Measurements from ENCODE around the gene CGGBP1.

The CGGBP1 gene, protein sequence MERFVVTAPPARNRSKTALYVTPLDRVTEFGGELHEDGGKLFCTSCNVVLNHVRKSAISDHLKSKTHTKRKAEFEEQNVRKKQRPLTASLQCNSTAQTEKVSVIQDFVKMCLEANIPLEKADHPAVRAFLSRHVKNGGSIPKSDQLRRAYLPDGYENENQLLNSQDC

DNA sequence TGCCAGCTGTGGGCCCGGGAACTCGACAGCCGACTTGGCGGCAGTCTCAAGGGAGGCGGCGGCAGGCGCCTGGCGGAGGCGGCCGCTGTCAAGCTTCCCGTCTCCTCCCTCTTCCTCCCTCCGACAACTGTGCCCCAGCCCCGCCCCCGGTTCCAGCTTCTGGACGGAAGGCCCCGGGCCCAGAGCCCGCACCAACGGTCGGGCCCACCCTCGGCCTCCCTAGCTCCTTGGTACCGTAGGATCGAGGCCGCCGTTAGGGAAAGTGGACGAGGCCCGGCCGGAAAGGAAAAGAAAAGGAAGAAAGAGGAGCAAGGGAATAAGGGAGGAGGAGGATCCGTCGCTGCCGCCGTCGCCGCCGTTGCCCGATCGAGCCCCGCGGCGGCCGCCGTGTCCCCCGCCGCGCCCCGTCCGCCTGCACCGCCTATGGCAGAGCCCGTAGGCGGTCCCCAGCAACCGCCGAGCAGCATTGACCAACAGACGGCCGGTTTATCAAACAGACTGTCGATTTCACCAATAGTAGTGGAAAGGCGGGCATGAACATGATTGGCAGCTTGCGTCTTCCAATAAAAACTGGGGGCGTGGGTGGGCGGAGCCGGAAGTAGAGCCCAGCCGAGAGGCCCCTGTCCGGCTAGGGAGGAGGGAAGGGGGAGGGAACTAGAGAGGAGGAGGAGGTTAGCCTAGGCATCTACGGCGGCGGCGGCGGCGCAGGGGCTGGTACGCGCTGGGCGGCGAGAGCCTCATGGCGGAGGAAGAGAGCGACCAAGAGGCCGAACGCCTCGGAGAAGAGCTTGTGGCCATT lies at the start of gene CGGBP1, which contains the start of gene ZNF654:
Gene CGGBP1 (minus strand): TSS at position 425 of the 799 bp plus-strand sequence. CDS start 3,029 bp downstream, outside the sequence.
Gene ZNF654 (plus strand): TSS at position 675 of the 799 bp plus-strand sequence. CDS start 65 bp downstream, at position 740.
- peak; percentile 98 for DNase-seq

DNA sequence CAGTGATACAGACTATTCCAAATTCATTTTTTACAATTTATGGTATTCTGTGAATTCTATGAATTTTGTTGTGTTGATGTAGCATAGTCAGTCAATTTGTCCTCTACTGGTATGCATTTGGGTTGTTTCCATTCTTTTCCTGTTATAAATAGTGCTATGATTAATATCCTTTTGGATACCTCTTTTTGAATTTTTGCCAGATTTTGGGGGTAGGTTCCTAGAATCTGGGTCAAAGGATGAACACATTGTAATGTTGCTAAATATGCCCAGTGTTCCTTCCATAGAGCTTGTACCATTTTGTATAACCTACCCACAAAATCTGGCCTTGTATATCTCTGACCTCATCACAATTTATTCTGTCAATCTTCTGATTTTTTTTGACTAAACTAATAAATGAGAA lies 46.5 kb upstream of the CGGBP1 start:
- no peak for DNase-seq

DNA sequence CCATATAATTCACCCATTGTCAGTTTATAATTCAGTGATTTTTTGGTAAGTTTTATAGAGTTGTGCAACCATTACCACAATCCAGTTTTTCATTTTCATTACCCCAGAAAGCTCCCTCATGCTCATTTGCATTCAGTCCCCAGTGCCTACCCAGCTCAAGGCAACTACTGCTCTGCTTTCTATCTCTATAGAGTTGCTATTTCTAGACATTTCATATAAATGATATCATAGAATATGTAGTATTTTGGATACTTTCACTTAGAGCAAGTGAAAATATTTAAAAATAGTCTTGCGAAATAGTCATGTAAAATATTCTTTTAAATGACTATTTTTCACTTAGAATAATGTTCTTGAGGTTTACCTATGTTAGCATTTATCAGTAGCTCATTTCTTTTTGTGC lies 42.3 kb upstream of the CGGBP1 start:
- DNase-seq, result no peak

DNA sequence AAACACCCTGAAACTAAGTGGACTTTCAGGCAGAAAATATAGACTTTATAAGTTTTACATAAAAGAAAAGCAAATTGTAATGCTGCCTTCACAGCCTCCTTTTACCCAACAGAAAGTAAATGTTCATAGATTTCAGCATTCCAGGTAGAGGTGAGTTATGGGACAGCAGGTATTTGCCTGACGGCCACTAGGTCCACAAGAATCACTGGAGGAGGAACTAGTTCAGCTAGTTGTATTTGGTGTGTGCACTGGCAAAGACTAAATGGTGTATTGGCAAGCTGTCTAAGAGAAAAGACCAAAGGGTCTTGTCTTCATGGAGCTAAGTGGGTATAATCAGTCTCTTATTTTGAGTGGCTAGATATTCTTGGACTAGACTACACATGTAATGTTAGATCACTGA lies 34.5 kb upstream of the CGGBP1 start:
- DNase-seq, result no peak

DNA sequence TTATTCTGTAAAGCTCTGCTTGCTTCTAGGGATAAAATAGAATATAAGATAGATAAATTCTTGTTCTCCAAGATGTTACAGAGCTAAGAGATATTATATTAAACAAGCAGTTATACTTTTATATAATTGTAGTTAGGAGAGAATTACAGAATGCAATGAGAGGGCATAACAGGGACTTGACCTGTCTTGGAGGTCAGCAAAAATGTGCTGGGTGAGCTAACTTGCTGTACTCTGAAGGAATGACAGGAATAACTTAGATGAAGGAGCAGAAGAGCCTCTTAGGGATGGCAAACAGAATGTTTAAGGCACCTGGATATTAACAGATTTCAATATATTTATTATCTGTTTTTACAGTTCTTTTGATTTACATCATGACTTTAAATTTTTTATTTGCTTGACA lies 33.5 kb upstream of the CGGBP1 start:
- no peak for DNase-seq

DNA sequence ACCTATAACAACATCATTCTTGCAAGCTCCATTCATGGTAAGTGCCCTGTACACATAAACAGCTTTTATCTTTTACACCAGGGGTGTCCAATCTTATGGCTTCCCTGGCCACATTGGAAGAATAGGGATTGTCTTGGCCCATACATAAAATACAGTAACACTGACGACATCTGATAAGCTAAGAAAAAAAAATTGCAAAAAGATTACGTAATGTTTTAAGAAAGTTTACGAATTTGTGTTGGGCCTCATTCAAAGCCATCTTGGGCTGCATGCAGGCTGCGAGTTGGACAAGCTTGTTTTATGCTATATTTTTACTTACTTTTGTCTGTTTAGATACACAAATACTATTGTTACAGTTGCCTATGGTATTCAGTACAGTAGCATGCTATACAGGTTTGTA lies 31.9 kb upstream of the CGGBP1 start:
- no peak for DNase-seq

DNA sequence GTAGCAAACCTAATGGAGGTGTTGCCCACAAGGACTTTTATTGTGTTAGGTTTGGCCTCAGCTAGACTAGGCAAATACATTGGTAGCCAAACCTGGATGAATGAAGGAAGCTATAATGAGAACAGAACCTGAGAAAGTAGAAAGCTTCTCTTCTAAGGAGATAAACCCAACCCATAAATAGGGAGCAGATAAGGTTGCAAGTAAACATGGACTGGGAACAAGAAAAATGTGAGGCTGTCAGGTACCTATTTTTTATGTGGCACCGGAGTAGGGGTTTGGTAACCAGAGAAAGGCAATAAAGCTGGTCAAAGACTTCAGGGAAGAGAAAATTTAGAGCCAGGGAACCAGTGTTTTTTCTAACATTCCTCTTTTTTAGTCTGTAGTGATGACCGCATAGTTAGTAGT lies 25.3 kb upstream of the CGGBP1 start:
- DNase-seq, result no peak

DNA sequence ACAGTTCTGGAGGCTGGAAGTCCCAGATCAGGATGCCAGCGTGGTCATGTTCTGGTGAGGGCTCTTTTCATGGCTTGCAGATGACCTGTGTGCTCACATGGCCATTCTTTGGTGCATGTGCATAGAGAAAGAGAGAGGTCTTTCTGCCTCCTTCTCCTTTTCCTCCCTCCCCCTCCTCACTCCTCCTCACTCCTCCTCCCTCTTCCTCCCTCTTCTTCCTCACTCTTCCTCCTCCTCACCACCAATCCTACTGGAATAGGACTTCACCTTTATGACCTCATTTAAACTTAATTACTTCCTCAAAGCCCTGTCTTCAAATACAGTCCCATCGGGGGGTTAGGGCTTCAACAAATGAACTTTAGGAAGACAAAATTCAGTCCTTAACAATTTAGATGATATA lies 24.0 kb upstream of the CGGBP1 start:
- no peak for DNase-seq

DNA sequence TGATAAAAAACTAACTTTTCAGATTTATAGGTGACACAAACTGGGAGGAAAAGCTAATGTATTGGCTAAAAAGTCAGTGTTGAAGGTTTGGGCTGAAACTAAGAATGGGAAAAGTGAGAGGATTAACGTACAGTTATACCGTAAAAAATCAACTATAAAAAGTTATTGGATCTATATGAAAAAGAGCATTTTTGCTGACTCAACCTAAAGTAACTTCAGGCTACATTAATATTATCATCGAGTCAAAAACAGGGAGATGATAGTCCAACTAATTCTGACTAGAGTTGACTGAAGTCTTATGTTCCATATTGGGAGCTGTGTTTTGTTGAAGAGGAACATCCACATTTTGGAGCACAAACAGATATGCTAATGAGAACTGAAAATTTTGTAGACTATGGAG lies 20.1 kb upstream of the CGGBP1 start:
- no peak for DNase-seq

DNA sequence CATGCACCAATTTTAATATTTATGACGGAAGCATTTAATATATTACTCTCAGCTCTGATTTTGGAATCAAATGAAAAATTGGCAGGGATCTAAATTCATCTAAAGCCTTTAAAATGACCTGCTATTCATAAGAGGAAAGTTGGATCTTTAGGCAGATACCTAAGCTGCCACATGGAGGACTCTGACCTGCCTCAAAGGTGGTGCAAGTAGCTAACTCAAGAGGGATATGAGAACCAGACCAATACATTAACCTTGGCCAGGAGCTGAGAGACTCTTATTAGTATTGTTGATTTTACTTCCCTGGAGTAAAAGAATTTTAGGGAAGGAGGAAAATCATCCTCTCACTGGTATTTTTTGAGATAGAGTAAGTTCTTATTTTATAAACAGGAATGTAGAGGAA lies 17.9 kb upstream of the CGGBP1 start:
- DNase-seq, result no peak

DNA sequence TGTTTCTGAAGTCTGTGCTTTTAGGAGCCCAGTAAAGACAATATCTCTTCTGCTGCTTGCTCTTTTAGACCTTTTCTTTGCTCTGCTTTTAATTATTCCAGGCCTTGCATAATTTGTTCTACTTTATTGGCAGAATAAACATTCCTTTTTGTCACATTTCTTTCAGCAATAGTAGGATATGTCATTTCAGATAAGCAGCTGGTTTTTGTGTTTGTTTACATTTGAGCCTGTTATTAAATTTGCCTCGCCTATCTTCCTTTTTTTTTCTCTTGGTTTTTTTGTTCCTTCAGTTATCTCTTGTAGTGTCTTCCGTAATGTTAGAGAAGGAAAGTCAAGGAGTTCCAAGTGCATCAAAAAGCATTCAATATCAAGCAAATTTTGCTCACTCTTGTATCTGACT lies 16.7 kb upstream of the CGGBP1 start:
- DNase-seq, result no peak

DNA sequence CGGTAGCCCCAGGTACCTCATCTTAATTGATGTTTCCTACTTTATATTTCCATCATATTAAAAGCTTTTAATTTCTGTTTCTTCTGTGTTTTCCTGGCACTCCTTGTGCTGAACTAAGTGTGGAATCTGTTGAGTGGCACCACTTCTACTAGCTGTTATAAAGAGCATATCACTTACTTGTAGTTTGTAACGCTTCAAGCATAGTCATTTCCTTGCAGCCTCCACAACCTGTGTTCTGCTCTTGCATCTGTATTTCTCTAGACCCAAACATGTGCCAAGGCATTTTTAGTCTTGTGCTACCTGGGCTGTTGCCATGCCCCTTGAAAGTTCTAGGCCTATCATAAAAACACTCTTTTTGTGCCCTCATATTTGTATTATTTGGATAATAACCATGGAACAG lies 16.3 kb upstream of the CGGBP1 start:
- DNase-seq, result no peak

DNA sequence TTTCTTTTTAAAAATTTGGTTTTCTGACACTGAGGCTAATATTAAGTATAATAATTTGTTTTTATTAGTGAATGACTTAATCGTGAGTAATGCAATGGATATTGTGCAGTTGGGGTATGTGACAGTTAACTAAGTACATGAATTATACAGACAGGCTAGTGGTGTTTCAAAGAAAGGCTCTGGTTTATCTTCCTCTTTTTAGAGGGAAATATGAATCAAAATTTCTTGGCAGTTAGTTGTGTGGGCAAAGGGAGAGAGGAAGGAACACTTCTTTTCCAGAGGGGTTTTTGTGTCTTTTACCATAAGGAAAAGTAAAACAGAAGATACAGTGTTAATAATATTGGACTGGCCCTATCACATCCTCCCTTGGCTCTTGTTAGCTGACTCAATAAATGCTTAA lies 2.9 kb upstream of the CGGBP1 start:
- DNase-seq, result no peak

DNA sequence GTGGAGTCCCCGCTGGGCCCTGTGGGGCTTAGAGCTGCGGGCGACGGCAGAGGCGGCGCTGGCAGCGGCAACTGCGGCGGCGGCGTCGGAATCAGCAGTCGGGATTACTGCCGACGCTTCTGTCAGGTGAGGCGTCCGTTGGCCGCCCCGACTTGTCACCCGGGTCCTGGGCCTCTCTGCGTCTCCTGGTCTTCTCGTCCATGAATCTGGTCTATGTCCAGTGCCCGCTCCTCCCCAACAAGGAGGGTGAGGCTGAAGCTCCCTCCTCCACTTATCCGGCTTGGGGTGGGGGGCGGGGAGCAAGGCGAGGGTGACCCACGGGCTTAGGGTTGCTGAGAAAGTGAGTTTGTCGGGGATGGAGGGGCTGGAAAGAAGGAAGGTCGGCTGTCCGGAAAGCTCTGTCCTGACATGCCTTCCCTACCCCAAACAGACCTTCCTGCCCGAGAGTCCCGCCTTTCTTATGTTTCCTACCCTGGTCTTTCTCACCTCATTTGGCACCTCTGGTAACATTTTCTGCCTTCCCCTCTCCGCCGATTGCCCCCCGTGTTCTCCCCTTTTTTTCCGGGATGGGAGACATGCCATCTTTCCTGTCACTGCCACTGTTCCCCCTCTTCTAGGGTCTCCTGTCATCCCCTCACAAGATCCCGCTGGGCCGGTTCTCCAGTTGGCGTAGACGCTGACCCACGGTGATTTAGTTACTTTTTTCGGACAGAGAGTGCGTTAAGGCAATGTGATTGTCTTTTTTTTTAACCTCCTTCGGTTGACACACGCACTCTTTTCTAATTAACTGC lies 770 bp upstream of the CGGBP1 start:
- no peak for DNase-seq

DNA sequence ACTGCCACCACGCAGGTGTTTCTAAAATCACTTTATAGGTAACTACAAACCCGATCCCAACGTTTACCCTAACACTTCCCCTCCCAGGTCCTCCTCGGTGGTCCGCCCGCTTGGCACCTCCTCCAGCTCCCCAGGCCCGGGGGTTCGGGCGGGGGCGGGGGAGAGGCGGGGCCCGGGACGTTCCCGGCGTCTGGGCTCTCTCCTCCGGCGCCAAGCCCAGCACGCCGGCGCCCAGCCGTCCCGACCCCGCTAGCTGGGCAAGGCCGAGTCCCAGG lies 562 bp downstream of the CGGBP1 start:
- no peak for DNase-seq

DNA sequence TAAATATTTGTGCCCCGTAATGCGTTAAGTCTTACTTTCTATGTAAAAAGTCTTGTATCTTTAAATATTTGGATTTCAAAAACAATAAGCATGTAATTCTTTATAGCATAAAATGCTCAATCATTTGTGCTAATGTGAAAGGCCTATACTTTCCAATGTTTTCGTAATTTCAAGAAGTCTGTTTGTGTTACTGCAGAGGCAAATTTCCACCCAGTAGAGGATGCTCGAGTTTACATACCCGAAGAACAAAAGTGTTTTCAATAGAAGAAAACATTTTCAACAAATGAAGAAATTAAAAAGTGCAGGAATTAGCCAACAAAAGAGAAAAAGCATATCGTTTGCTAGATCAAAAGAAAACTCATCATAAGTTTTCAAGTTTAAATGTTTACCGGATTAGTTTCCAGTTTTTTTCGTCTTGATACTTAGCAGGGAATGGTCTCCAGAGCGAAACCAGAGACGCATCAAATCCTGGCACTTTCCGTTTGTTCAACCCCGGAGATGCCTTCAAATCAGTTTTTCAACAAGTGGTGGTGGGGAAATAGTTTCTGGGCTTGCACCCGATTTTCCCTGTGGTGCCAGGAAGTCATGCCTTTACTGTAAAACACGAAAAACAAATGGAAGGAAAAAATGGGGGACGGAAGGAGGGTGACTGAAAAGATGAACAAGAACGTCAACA lies 1.0 kb downstream of the CGGBP1 start:
- no peak for DNase-seq

DNA sequence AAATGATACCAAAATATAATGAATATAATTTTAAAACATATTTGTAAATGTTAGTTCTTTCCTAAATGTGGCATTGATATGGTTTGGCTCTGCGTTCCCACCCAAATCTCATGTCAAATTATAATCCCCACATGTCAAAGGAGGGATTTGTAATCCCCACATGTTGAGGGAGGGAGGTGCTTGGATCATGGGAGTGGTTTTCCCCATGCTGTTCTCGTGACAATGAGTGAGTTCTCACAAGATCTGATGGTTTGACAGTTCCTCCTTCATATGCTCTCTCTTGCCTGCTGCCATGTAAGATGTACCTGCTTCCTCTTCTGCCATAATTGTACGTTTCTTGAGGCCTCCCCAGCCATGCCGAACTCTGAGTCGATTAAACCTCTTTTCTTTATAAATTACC lies 12.0 kb downstream of the CGGBP1 start:
- no peak for DNase-seq

DNA sequence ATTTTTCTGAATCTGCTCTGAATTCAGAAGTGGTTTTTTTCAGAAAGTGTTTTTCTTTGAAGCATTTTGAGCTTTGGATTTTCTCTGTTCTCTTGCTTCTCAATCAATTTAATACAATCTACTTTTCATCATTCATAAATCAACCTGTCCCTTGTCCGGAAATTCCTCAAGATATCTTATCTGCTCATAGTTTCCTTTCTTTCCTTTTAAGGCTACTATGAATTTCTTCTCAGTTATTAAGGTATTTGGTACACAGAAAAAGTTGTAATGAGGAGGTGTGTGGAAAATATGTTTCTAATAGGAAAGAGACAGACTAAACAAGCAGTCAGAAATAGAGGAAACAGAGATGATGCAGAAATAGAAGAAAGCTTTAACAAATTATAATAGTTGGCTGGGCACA lies 14.4 kb downstream of the CGGBP1 start:
- no peak for DNase-seq

DNA sequence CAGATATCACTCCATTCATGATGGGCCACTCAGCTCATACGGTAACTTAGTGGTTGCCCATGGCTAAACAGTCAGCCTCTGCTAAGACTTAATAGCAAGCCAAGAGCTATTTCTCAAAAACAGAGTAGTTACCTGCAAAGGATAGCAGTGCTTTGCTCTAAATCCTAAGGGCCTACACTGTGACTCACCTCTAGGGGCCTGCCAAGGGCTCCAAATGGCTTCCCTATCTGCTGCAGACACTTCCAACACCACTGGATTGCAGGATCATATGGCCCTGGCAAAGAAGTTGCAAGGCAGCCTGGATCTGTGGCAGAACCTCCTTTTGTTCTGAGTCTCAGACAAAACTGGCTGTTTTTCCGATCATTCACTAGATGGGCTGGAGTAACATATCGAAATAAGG lies 17.8 kb downstream of the CGGBP1 start:
- DNase-seq, result no peak

DNA sequence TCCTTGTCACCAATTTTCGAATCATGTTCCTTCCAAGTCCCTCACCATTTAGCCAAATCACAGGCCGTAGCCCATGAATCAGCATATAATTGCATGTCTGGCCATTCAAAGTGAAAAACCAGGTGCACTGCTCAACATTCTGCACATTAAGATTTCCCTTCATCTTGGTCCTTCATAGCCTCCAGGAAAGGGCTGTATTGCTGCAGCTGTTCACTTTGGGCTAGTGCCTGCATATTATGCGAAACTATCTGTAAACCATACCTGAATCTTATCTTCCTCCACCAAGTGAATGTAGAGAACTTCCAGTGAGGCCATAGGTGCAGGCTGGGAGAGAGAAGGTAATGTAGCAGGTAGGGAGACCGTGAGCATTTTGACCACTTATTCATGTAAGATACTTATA lies 18.3 kb downstream of the CGGBP1 start:
- no peak for DNase-seq

DNA sequence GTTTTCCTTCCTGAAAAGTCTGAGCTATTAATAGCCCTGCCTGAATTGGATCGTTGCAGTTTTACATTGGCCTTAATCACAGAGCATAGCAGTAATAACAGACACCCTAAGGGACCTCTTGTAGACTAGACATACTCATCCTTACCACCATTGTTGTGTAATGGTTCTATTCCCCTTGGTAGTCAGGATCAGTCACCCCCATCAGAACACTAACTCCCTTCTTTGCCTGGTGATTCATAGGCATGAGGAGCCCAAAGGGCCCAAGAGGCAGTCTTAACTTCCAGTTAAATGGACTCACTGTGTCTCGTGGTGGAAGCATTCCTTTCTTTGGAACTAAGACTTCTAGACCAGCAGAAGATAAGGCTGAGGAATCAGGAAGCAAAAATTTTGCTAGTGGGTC lies 20.2 kb downstream of the CGGBP1 start:
- no peak for DNase-seq

DNA sequence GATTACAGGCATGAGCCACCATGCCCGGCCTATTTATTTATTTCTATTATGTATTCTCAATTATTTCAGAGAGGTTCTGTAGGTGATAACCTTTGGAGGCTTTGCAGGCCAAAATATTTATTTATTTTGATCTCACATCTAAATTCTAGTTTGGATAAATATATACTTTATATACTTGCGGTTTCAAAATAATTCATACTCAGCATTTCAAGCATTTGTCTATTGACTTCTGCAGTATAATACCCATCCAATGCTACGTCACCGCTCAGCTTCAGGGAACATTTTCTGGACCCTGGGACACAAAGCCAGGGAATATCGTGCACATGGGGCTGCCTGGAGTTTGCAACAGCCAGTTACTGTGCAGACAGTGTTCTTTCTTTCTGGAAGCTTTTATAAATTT lies 22.6 kb downstream of the CGGBP1 start:
- DNase-seq, result no peak

DNA sequence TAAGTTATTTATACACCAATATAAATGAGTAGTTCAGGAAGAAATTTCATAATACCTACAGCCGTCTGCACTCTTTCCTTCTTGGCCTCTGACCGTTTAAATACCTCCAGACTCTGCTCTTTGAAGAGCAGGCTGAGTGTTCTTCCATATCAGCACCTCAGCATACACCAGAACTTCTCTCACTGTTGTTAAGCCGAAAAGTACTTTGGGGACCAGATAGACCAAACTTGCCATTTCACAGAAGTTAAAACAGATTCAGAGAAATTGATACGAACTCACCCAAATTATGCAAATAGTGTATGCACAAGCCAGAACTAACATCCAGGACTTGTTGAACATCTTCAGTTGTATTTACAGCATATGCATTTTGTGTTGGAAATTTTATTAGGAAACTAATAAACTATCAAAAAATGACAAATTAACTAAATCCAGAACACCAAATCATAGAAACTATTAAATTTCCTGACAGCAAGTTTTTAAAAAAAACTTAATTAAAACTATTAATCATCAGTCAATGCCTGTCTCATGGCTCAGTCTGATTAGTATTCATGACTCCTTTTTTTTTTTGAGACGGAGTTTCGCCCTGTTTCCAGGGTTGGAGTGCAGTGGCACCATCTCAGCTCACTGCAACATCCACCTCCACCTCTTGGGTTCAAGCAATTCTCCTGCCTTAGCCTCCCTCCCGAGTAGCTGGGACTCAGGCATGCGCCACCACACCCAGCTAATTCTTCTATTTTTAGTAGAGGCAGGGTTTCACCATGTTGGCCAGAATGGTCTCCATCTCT lies 24.1 kb downstream of the CGGBP1 start:
- DNase-seq, result no peak
